ENCODE results near the gene UBE2E3. TPM values are rescaled to one million over a fixed set of nuclear protein-coding genes. Genes with fewer than 3 reads are reported as not detected.

The UBE2E3 gene
- total and polyA plus RNA-seq, 2 experiments from 2014 or later = 111 to 112 TPM

- TF ChIP-seq, protein P1, sequence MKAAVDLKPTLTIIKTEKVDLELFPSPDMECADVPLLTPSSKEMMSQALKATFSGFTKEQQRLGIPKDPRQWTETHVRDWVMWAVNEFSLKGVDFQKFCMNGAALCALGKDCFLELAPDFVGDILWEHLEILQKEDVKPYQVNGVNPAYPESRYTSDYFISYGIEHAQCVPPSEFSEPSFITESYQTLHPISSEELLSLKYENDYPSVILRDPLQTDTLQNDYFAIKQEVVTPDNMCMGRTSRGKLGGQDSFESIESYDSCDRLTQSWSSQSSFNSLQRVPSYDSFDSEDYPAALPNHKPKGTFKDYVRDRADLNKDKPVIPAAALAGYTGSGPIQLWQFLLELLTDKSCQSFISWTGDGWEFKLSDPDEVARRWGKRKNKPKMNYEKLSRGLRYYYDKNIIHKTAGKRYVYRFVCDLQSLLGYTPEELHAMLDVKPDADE (IDR thresholded peaks at IDR 0.05) = no peak
- no peak for TF ChIP-seq EZH2 (IDR thresholded peaks at IDR 0.05; ENCODE audit: low read depth, unreplicated experiment)
- TF ChIP-seq NANOG (IDR thresholded peaks at IDR 0.05; ENCODE audit: borderline replicate concordance) = no peak
- no peak for TF ChIP-seq CREB1 (CRISPR knock-in tag; IDR thresholded peaks at IDR 0.05; ENCODE audit: low read depth)
- no peak for TF ChIP-seq CTCF (conservative IDR thresholded peaks at IDR 0.05; ENCODE audit: low read depth in 2 of 2)
Measured at GRCh38 chr2:181103659-181104058, 123.3 kb downstream of the UBE2E3 start (continued).

GRCh38 chr2:181104512-181105115 is 124.2 kb downstream of the UBE2E3 start:
- ATAC-seq = peak; percentile 74
- DNase-seq (ENCODE audit: low spot score) = peak; percentile 80
- H3K4me3 Mint-ChIP-seq = no peak overlapping the region

More at GRCh38 chr2:181104512-181105115, 124.2 kb downstream of the UBE2E3 start:
- TF ChIP-seq STAT1 (IDR thresholded peaks at IDR 0.05; ENCODE audit: unreplicated experiment) (no peak), CREB1 (CRISPR knock-in tag; IDR thresholded peaks at IDR 0.05; ENCODE audit: low read depth) (no peak), CTCF (conservative IDR thresholded peaks at IDR 0.05; ENCODE audit: low read depth in 2 of 2) (peak; percentile 81 to 97), POLR2AphosphoS5 (IDR thresholded peaks at IDR 0.05; ENCODE audit: low read depth) (no peak), ZNF331 (CRISPR knock-in tag; IDR thresholded peaks at IDR 0.05; ENCODE audit: low read depth) (no peak), EZH2 (IDR thresholded peaks at IDR 0.05; ENCODE audit: low read depth, unreplicated experiment) (no peak)
- no peaks in the 10 kb centered on the region for H3K36me3 Mint-ChIP-seq (ENCODE audit: low read depth)
- Histone ChIP-seq H3K4me3 (no peak overlapping the region), H3K4me1 (ENCODE audit: insufficient read depth) (peaks cover 22% of the 10 kb centered on the region), H4K20me1 (replicated peaks; ENCODE audit: insufficient read depth) (no peaks in the 10 kb centered on the region), H3K9me2 (ENCODE audit: insufficient read depth) (no peaks in the 10 kb centered on the region), H3K36me3 (ENCODE audit: insufficient read depth) (no peaks in the 10 kb centered on the region), H3F3A (replicated peaks; ENCODE audit: low read depth) (no peaks in the 10 kb centered on the region), H3K27me3 (ENCODE audit: insufficient read depth) (no peaks in the 10 kb centered on the region), H2AFZ (no peak overlapping the region), H3K4me2 (no peak overlapping the region), H3K79me2 (replicated peaks; ENCODE audit: insufficient read depth) (no peaks in the 10 kb centered on the region), H3K27ac (ENCODE audit: low read depth) (no peak overlapping the region)
- peaks cover 2% of the 10 kb centered on the region for H3K27me3 Mint-ChIP-seq (ENCODE audit: insufficient read depth, low read depth, poor library complexity)
- no peaks in the 10 kb centered on the region; the same call in 2 of the 3 replicates for H3K9me3 Mint-ChIP-seq
- H3K4me1 Mint-ChIP-seq = peaks cover 25% of the 10 kb centered on the region
- 0 out of 2 replicates have a peak overlapping the region, but pooled peaks have one; percentile 1 for H3K27ac Mint-ChIP-seq

All from GM23338 (cell line).